Measurements from ENCODE around the gene YRDC.

The YRDC gene

DNA sequence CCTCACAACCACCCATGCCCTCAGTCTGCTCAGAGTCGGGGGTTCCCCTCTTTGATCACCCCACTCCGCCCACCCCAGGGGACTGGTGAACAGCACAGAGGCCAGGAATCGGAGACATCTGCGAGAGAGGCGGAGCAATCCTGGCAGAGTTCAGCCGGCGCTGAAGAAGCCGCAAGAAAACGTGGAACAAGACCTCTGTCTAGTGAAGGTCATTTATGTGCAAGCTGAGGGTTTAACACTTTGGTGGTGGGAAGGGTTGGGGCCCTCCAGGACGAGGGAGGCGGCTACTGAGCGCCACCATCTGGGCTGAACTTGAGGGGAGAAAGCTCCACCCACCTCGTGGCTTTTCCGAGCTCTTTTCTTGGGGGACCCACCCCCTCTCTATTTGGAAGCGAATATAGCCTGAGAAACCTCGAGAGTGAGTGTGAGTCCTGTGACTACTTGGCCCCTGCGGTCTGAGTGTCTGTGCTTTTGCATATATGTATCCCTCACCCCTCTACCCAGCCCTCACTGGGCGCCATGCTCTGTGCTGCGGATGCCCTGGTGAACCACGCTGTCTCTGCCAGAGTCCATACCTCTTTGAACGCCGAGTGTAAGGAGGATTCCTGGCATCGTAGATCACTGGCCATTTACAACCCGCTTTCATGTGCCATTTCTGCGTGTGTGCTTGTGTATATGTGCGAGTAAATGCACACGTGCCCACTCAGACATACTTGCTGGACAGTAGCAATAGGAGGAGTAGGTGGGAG is 41.9 kb downstream of the YRDC start:
- DNase-seq = peak in 1 of 2 experiments; percentile 36

DNA sequence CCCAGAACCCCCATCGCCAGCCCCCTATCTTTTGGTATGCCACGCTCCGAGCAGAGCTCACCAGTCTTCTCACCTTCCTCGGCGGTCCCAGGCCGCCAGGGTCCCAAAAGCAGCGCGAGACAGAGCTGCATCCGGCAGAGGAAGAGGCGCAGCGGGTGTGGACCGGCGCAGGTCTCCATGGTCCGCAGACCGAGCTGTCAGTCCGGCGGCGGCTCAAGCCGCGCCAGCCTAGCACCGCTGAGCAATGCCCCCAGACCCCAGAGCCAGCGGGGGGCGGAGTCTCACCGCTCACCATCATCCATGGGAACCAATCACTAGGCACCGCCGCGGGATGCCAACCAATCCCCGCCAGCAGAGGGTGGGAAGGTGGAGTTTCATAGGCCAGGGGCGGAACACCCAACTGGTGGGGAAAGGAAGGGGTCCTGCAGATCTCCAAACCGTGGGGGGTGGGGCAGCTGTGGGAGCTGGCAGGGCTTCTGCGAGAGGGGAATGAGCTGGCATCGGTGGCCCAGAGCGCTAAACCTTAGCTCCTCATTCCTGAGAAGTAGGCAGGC is 43.0 kb downstream of the YRDC start, which contains the start of gene EPHA10:
TSS of gene EPHA10 (minus strand) at position 233 of the 554 bp plus-strand sequence. CDS start at position 179, 54 bp downstream.
- peak; percentile 68 to 83 for DNase-seq

DNA sequence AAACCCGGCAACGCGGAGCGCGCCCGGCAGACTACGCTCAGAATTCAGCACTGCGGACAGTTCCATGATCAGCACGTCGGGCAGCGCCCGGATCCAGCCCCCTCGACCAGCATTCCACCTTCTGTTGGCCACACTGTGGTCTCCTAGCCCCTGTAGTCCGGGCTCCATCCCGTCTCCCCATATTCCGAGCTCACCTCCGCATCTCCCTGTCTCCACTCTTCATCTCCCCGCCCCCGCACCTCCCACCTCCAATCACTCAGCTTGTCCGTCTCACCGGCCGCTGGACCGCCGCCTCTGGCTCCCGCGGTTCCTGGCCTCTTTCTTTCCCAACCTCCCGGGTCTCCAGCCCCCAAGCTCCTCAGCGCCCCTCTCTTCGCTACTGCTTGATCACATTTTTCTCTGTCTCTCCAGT is 43.6 kb downstream of the YRDC start:
- DNase-seq = no peak

DNA sequence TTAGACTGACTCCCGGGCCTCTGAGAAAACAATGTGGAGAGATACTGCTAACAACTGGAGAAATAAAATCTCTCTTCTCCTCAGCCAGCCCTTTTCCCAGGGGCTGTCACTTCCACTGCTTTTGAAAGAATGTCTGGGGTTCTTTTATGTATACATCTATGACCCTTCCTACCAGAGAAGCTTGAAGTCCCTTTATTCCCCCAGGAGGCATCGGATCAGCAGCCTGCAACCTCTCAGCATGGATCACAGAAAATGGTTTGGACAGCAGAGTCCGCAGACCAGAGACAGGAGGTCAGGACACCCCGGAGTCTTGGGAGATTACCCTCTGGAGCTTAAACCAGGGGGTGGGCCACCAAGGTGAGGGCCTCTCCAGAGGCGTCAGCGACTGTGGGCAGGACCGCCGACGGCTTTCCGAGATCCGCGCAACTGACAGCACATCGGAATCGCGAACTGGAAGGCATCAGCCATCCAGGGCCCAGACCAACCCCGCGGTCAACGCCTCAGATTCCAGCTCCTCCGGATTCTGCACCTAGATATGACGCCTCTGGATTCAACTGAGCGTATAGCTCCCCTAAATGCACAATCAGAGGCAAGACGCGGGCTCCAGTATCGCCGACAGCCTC is 44.1 kb downstream of the YRDC start:
- DNase-seq = no peak

DNA sequence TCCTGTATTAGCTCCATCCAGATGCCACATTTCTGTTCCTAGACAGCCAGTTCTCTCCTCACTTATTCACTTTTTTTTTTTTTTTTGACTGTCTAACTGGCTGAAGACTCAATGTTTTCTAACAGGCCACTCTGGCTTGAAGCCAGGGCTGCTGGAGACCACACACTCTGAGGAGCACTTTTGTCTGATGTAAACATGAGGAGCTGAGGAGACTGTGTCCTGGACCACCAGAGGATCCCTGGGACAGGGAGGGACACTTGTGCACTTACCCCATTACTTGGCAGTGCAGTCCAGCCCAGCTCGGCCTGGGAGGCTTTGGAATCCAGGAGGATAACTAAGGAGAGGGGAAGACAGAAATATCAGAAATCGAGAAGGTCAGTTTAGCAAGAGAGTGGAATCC is 45.5 kb downstream of the YRDC start:
- no peak for DNase-seq

DNA sequence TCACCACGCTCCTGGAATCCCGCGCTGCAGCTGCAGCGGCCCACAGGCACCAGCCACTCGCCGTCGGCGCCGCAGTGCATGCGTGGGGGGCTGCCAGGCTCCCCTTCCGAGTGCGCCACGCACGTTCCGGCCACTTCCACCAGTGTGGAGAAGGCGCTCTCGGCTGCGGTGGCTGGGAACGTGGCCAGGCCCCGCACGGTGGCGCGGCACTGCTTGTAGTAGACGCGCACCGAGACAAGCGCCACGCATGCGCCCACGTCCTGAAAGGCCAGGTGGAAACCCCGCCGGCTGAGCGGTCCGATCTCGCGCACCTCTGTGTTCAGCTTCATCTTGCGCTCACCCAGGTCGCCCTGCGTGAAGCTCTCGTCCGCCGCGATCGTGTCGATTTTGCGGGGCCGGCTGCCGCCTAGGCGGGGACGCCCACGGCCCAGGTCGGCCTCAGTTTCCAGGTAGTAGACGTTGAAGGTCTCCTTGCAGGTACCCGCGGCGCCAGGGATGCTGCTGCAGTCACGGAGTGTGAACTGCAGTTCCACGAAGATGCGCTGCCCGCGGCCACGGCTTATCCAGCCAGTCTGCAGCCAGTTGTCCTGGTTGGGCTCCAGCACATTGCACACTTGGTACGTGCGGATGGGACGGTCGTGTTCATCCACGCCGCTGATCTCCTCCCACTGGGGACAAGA is 46.5 kb downstream of the YRDC start:
- DNase-seq = peak; percentile 55 to 67

DNA sequence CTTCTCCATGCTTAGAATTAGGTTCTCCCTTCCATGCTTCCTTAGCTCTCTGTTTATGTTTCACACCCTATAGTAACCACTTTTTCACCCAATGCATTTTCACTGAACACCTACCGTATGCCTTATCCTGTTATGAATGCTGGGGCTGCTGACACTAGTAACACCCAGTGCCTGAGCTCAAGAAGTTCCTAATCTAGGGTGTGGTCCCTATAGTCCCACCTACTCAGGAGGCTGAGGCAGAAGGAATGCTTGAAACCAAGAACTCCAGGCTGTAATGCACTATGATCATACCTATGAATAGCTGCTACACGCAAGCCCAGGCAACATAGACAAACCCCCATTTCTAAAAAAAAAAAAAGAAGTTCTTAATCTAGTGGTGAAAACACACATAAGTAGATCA is 48.6 kb downstream of the YRDC start:
- no peak for DNase-seq

DNA sequence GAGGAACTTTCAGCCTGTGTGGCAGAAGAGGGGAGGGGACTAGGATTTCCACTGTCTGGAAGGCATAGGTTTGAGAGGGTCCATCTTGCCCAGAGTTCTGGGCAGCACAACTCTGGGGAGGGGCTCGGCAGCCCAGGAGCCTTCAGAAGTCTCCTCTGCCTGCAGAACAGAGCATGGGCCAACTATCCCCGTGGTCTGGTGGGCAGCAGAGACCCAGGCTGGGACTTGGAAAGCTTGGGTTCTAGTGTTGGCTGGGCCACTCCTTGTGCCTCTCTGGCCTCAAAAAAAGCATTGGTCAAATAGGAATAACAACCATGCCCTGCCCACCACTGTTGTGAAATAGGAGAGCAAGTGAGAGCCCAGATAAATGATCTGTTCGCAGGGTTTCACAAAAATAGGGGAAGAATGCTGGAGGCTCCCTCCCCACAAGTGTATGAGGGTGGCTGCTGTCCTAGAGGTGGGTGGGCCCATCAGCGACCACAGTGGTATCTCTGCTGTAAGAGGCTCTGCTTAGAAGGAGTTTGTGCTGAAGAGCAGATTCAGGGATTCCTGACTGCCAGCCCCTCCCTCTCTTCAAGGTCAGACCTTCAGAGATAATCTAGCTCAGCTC is 52.0 kb downstream of the YRDC start:
- no peak for DNase-seq

DNA sequence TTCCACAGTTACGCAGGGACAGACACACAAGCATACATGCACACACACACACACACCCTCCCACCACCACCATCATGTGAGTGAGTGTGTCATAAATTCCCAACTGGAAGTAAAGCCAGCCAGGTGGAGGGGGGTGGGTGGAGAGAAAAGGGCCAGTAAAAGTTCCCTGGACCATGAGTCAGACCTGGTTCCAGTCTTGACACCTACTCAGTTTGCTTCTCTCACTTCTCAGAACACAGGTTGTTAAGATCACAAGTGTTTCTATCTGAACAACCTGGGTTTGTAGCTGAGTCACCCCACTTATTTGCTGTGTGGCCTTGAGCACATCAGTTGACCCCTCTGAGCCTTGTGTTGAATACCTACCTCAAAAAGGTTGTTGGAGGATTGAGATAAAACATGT is 52.7 kb downstream of the YRDC start:
- no peak for DNase-seq

DNA sequence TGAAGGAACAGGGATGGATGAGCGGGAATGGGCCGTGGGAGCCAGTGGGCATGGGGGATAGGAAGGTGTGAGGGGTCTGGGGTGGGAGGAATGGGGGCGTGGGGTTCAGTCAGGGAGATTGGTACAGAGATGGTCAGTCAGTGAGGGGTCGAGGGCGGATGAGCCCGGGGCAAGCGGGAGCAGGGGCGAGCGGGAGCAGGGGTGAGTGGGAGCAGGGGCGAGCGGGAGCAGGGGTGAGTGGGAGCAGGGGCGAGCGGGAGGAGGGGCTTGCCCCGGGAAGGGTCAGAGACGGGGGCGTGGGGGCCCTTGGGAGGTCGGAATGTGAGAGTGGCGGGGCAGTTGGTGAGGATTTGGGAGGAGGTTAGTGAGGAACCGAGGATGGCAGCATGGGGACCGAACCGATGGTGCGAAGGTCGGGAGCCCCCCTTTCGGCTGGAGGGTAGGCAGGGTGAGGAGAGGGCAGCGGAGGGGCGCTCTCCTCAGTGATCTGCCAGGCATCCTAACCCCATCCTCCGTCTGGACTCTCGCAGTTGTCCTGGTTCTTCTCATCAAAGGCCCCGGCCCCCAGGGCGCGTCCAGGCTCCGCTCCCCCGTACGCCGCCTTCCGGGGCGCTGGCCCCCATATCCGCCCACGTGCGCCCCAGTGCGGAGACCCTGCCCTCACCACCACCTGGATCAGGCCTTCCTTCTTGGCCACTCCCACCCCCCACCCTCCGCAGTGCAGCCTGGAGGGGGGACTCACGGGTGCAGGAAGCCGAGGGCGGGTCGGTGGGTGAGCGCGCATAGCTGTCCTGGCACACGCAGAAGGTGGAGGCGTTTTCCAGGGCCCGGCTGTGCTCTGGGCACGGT is 54.3 kb downstream of the YRDC start:
- DNase-seq = no peak
